GM19463 (cell line): ENCODE results near the gene MAPK12.
"Not testable (repeated sequence)": the region's sequence is repeated elsewhere in the genome, so short reads cannot be mapped to it uniquely, and the experiment has no call there.

Source experiments
- ATAC-seq: cut with Tn5 transposase; IDR thresholded peaks from one replicate; pipeline ENCODE4 v1.9.1; 2021; ENCODE audit warnings: mild to moderate bottlenecking, moderate library complexity; ENCODE audit not compliant: unreplicated experiment

Gene MAPK12

DNA sequence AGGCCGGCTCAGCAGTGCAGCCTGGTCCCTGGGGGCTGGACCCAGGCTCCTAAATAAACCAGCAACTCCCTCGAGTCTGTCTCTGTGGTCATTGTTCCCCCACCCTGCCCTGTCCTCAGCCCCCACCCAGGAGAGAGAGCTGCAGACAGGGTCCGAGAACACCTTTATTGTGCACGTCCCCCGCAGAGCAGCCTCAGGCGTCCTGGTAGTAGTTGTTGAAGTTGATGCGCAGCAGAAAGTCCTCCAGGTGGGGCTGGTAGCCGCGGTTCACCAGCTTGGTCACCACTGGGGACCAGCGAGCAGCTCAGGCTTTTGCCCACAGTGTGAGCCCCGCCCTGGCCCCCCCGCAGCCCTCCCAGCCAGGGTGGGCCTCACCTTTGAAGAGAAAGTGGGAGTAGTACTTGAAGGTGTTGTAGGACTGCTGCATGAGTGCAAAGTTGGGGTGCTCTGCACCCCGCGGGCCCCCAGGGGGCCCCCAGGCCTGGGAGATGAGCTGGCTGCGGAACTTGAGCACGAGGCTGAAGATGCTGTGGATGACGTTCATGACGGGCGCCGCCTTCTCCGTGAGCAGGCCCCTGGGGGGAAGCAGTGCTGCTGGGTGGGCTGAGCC is 43.8 kb downstream of the MAPK12 start:
- no peak for ATAC-seq

DNA sequence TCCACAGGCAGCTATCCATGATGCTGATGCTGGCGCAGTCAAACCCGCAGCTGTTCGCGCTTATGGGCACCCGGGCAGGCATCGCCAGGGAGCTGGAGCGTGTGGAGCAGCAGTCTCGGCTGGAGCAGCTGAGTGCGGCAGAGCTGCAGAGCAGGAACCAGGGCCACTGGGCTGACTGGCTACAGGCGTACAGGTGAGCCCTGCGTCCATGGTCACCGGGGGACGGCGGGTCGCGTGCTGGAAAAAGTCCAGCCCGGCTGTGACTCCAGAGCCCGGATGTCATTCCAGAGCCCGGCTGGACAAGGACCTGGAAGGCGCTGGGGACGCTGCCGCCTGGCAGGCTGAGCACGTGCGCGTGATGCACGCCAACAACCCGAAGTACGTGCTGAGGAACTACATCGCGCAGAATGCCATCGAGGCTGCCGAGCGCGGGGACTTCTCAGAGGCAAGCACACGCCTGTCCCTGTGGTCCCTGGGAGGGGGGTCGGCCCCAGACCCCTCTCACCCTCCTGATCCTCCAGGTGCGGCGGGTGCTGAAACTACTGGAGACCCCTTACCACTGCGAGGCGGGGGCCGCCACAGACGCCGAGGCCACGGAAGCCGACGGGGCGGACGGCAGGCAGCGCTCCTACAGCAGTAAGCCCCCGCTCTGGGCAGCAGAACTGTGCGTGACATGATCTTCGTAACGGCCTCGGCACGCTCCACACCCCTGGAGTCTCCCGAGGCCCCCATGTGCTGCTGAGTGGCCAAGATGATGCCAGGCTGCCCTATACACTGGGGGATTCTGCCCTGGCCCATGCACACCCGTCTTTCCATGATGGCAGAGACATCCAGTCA is 44.6 kb downstream of the MAPK12 start:
- ATAC-seq: no peak

DNA sequence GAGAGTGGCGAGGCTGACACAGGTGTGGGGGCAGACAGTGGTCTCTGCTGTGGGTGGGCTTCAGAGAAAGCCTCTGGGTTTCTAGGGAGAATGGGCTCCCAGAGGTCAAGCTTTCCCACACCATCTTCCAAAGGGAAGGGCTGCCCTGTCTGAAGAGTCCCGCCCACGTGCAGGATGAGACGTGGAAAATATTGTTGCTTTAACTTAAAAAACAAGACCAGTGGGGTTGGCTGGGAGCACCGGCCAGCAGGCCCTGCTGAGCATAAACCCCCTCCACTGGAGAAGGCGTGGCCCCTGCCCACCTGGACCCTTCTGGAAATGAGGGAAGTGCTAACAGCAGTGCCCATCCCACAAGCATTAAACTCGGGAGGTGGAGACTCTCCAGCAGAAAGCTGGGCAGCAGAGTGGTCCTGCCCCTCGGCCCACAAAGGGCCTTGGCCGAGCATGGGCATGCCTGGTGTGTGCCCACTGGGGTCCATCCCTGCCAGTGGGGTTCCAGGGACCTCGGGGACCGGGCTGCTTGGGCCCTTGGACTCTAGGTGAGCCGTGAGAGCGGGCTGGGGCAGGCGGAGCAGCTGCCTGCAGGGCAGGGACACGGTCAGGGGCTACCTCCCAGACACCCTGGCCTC is 45.3 kb downstream of the MAPK12 start:
- ATAC-seq: no peak

DNA sequence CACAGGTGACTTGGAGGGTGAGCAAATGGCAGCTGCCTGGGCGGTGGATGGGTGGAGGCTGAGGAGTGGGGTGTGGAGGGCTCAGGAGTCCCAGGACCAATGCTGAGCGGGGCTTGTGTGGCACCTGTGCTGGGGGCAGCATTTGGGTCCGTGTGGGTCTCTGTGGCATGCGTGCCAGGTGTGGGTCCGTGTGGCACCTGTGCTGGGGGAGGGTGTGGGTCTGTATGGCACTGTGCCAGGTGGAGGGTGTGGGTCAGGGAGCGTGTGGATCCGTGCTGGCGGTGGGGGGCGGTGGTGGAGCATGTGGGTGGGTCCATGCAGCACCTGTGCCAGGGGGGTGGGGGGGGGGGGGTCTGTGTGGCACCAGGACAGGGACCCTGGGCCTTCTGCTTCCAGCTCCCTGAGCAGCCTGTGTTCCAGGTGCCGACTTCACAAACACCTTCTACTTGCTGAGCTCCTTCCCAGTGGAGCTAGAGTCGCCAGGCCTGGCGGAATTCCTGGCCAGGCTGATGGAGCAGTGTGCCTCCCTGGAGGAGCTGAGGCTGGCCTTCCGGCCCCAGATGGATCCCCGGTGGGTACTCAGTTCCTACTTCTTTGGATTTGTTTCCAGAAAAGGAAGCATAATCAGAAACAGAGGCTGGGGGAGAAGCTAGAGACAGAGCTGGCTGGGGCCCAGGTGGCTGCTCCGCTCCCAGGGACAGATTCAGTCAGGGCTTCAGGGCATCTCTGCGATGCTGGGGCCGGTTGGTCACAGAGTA is 46.0 kb downstream of the MAPK12 start:
- ATAC-seq: no peak

DNA sequence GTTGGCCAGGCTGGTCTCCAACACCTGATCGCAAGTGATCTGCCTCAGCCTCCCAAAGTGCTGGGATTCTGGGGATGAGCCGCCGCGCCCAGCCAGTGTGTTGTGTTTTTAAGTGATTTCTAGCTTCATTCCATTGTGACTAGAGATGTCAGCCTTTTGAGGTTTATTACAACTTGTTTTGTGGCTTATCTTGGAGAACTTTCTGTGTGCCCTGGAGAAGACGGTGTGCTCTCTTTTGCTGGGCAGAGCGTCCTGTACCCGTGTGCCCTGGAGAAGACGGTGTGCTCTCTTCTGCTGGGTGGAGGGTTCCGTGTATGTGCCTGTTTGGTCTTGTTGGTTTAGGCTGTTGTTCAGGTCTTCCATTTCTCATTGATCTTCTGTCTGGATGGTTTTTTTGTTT is 48.2 kb downstream of the MAPK12 start:
- ATAC-seq: no peak

DNA sequence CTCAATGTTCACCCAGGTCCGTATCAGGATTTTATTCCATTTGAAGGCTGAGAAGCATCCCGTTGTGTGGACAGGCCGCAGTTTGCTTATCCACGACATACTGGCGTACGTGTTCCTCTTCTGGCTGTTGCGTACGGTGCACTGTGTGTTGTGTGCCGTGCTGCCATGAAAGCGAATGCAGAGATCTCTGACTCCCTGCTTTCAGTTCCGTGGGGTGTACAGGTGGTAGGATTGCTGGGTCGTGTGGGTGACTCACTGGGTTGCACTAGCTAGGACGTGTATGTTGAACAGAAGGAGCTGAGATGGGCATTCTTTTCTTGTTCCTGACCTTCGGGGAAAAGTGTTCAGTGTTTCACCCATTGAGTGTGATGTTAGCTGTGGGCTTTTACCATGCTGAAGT is 50.3 kb downstream of the MAPK12 start:
- ATAC-seq: no peak

DNA sequence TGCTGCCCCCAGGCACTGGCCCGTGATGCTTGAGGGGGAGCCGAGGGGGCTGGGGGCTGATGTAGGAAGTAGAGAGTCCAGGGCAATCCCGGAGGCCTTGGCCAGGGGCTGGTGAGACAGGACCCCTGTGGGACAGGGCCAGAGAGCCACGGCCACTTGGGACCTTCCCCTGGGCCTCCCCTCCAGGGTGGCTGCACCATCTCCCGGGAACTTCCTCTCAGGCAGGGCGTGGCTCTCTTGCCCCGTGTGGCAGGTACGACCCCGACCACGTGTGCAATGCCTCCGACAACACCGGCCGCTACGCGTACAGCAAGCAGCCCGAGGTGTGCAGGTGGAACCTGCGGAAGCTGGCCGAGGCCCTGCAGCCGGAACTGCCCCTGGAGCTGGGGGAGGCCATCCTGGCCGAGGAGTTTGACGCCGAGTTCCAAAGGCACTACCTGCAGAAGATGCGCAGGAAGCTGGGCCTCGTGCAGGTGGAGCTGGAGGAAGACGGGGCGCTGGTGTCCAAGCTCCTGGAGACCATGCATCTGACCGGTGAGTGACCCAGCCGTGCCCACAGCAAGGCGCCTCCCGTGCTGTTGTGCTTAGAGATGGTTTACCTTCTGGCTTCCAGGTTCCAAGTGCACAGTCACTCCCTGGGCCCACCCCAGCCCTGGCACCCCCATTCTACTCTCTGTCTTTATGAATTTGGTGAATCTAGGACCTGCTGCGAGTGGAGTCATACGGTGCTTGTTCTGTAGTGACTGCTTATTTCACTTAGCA is 50.9 kb downstream of the MAPK12 start:
- no peak for ATAC-seq

DNA sequence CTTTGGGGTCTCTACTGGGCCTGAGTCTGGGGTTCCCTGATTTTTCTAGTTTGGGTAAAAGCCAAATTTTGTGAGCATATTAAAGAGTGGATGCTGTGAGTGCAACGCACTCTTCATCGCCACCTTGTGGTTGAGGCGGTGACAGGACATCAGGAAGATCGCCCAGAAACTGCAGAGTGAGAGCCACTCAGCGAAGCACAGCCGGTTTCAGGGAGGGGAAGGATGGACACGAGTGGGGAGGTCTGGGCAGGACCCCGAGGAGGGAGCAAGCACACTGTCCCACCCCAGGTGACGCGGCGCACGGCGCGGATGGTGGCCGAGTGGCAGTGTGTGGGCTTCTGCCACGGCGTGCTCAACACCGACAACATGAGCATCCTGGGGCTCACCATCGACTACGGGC is 51.6 kb downstream of the MAPK12 start:
- no peak for ATAC-seq

DNA sequence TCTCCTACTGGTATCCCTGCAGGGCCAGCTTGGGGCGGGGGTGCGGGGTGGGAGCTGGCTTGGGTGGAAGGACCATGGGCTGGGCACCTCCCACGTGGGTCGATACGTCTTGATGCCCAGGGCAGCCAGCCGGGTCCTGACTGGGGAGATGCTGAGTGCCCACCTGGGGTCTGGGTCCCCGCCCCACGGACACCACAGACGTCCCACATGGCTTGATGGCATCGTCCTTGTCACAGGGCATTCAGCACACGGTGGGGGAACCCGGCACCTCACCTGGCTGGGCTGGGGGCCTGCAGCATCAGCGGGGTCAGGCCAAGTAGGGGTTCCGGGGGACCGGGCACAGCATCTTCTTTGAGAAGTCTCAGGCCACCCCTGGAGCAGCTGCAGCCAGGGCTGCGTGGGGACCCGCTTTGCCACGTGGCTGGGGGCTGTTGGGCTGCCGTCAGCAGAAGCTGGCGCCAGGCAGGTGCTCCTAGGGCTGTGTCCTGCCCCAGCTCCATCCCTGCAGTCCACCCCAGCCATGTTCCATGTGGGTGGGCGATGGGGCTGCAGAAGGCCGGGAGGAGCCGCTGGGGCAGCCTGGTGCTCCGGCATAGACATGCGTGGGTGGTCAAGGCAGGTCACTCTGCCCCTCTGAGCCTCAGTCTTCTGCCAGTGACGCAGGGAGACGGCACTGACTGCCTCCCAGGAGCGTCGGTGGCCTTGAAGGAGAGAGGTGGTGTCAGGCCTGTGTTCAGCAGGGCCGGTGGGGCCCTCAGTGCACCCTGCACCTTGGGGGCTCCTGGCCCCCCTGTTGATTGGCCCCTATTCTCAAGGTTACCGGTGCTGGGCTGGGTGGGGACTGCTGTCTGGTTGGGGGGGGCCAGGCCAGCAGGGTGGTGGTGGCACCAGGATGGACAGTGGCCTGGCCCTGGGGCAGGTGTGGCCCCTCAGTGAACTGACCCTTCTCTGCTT is 52.3 kb downstream of the MAPK12 start:
- ATAC-seq: no peak

DNA sequence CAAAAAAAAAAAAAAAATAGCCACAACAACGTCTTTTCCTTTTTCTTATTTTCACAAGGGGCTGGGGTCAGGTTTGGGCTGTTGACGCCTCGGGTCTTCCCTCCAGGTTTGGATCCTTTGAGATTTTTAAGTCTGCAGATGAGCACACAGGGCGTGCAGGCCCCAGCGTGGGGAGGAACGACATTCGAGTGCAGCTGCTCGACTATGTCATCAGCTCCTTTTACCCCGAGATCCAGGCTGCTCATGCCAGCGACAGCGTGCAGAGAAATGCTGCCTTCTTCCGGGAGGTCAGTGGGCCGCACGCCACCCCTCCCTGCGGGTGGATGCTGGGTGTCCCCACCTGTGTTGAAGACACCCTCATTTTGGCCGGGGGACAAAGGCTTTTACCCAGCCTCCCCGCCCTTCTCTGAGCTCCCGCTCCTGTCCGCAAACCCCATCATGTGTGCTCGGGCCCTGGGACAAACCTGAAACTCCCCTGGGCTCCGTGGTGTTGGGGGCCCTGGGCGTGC is 53.0 kb downstream of the MAPK12 start:
- ATAC-seq: no peak

DNA sequence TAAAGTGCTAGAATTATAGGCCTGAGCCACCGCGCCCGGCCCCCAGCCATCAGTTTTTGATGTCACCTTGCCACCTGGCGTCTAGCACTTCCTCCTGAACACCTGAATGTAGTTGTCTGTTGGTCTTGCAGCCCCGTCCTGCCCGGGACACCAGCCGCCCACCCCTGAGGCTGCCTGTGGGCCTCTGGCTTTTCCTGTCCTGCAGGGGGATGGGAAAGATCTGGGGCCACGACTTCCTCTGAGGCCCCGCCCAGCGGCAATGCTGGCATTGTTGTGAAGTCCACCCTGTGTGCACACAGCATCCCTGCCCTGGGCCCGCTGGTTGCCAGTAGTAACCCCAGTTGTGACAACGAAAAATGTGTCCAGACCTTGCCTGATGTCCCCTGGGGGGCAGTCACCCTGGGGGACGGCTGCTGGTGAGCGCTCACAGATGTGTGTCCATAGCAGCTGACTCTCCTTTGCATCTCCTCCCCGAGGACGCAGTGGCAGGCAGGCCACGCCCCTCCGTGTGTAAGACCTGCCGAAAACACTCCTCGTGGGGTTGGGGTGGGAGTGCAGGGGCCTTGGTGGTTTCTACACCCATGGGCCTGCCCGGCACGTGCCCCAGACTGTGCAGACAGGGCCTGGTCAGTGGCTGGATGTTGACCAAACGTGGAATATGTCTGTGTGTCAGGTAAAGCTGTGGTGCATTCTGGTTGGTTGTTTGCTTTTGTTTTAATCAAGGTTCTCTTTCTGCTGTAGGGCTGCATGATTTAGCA is 53.9 kb downstream of the MAPK12 start:
- ATAC-seq: no peak

DNA sequence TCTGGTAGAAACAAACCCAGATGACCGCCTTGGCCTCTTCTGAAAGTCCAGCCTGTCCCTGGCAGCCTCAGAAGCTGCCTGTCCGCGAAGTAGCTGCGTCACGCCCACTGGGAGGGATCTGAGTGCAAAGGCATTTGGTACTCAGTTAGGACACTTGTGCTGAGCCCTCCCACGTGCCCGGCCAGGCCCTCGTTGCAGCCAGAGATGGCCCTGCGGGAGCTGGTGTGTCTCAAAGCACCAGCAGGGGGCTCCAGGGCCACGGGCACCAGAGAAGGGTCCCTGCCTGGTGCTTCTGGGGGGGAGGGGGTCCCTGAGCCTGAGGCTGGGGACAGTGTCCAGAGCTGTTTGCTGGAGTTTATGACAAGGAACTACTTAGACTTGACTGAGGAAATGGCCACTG is 54.9 kb downstream of the MAPK12 start:
- ATAC-seq: no peak

DNA sequence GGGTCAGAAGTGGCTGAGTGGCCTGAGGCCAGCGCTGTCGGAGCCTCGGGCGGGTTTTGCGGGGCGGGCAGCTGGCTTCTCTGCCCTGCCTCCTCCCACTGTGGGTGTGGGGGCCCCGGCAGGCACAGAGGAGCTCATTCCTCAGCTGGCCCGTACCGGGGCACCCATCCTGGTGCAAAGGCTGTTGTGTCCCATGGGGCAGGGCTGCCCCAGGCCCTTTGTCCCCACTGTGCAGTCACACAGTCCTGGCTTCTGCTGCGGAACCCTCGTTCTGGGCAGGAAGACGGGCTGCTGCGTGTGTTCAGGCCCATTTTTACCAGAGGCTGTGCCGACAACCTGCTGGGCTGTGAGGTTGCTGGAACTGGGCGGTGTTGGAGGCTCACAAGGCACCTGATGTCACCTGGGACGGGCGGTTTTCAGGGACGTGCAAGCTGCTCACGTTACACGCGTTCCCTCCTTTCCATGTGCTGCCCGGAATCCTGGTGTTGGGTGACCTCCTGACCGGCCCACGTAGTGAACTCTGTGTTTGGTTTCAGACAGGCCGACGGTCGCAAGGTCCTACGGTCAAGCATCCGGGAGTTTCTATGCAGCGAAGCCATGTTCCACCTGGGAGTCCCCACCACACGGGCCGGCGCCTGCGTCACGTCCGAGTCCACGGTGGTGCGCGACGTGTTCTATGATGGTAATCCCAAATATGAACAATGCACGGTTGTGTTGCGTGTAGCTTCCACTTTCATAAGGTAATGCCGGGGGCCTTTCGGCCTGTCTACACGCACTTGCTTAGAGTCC is 55.5 kb downstream of the MAPK12 start:
- no peak for ATAC-seq

DNA sequence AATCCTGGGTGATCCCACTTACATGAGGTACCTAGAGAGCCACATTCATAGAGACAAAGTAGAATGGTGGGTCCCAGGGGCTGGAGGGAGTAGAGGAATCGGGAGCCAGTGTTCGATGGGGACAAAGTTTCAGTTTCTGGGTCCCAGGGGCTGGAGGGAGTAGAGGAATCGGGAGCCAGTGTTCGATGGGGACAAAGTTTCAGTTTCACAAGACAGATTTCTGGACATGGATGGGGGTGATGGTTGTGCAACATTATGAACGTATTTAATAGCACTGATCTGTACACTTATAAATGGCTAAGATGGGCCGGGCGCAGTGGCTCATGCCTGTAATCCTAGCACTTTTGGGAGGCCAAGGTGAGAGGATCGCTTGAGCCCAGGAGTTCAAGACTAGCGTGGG is 56.5 kb downstream of the MAPK12 start:
- ATAC-seq: not testable (repeated sequence)

DNA sequence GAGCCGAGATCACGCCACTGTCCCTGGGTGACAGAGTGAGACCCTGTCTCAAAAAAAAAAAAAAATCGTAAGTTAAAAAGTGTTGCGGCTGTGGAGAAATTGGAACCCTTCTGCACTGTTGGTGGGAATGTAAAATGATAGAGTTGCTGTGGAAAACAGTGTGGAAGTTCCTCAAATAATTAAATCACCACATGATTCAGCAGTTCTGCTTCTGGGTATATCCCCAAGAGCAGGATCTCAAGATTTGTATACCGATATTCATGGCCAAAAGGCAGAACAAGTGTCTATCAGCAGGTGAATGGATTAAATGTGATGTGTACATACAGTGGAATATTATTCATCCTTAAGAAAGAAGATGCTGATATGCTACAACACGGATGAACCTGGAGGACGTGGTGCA is 56.9 kb downstream of the MAPK12 start:
- ATAC-seq: no peak

DNA sequence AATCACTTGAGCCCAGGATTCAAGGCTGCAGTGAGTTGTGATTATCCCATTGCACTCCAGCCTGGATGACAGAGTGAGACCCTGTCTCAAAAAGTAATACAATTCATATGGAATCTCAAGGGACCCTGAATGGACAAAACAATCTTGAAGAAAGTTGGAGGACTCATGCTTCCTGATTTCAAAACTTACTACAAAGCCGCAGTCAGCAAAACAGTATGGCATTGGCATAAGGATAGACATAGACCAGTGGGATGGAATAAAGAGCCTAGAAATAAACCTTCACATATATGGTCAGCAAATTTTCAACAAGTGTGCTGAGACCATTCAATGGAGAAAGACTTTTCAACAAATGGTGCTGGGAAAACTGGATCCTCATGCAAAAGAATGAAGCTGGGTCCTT is 58.2 kb downstream of the MAPK12 start:
- no peak for ATAC-seq
